Cortex of kidney (tissue), 1 donor: ENCODE results near the gene OAF.

Experiments used
- DNase-seq: peaks from one replicate; lab custom pipeline; 2025; lab: John Stamatoyannopoulos, UW

OAF gene

GRCh38 chr11:120222916-120223315 lies 12.1 kb downstream of the OAF start:
- DNase-seq: no peak

GRCh38 chr11:120223793-120224192 lies 13.0 kb downstream of the OAF start:
- DNase-seq: no peak

DNA sequence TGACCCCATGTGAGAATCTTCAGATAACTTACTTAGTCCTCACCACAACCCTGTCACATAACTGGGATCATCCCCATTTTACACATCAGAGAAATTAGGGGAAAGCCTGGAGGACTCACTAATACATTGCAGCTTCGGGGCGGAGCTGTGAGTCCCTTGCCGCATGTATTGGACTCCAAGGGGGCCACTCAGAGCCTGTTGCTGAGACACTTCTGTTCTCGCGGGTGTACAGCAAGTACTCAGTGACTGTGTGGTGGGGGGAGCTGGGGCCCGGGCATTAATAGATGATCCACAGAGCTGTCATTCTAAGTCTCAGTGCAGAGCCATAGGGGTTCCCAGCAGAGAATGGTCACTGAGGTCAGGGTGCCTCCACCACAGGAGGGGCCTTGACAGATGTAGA lies 13.5 kb downstream of the OAF start:
- no peak for DNase-seq

DNA sequence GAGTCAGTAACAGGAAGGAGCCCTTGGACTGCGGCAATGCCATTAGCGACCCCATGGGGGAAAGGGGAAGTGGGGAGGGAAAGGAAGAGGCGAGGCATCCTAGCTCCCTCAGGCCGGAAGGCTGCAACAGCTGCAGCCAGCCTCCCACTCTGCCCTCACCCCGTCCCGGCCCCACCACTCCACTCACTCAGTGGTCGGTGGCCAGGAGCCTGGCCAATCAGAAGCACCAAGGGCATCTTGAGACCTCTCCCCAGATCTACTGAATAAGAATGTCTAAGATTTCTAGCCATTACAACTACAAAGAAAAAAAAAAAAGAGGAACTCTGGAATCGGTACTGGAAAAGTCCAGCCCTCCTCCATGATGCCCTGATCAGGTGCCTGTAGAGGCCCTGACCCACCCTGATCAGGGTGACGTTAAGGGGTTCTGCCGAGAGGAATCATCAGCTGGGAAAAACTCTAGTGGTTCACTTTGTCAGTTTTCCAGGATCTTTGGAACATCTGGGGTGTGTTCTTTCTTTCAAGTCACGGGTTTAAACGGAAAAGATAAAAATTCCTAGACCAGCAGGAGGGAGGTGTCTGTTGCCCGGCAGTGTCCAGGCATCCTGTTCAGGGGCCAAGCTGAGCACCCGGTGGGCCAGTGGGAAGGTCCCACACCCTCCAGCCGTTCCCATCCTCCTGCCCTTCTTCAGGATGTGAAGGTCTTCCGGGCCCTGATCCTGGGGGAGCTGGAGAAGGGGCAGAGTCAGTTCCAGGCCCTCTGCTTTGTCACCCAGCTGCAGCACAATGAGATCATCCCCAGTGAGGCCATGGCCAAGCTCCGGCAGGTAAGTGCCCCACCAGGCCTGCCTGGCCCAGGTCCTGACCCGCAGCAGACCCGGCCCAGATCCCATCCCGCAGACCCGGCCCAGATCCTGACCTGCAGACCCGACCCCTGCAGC lies 14.4 kb downstream of the OAF start:
- DNase-seq: no peak

- no peak for DNase-seq
These were observed 15.4 kb downstream of the OAF start for GRCh38 chr11:120226242-120226641.

GRCh38 chr11:120226714-120227113 lies 15.9 kb downstream of the OAF start:
- DNase-seq: no peak

- no peak for DNase-seq
These were observed 16.5 kb downstream of the OAF start for GRCh38 chr11:120227228-120227852.

- no peak for DNase-seq
These were observed 18.1 kb downstream of the OAF start for GRCh38 chr11:120228794-120229384.

DNA sequence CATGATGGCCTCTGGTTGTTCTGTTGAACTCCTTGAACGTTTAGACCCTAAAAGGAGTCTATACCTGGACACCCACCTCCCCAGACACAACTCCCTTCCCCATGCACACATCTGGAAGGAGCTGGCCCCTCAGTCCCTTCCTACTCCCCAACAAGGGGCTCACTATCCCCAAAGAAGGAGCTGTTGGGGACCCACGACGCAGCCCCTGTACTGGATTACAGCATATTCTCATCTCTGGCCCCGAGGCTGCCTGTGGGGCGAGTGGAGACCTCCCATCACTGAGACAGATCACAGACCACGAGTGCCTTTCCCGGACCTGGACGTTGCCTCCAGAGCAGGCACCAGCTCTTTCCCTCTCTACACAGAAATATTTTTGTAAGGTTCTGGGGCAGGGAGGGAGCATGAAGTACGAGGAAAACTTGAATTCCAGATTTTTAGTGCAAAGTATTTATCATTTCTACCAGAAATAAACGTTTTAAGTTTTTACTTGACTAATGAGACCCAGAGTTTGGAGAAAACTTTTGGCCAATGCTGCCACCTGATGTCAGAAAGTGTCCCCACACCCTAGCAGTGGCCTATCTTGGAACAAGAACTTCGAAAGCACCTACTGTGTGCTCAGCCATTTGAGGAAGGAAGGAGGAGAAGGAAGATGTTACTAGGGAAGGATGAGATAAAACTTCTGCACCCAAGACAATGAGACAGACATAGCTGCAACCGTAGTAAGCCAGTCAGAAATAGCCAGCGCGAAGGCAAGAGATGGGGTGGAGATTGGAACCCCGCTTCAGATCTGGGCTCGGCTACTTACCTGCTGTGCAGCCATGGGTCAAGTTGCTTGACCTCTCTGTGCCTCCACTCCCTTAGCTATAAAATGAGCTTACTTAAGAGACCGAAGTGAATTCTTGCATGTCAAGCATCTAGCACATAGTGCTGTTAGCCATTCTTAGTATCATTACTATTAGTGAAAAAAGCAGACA lies 18.9 kb downstream of the OAF start:
- no peak for DNase-seq

GRCh38 chr11:120230433-120231071 lies 19.7 kb downstream of the OAF start:
- no peak for DNase-seq

GRCh38 chr11:120231963-120232362 lies 21.1 kb downstream of the OAF start:
- no peak for DNase-seq

DNA sequence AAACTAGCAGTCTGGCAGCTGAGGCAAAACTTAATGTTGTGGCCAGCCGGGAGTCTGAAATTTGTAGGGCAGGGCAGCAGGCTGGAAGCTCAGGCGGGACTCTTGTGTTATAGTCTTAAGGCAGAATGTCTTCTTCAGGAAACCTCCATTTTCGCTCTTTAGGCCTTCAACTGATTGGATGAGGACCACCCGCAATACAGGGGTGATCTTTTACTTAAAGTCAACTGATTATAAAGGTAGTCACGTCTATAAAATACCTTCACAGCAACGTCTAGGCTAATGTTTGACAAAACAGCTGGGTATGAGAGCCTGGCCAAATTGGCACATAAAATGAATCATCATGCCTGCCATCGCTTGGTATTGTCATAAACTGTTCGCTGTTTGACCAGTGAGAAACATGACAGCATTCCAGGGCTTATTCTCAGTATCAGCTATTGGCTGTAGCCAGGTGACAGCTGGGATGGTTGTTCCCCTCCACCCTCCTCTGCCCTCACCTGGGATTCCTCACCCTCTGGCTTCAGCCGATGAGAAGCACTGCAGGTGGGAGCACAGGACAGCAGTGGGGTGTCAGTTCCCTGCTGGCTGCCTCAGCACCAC lies 22.5 kb downstream of the OAF start:
- DNase-seq: no peak

DNA sequence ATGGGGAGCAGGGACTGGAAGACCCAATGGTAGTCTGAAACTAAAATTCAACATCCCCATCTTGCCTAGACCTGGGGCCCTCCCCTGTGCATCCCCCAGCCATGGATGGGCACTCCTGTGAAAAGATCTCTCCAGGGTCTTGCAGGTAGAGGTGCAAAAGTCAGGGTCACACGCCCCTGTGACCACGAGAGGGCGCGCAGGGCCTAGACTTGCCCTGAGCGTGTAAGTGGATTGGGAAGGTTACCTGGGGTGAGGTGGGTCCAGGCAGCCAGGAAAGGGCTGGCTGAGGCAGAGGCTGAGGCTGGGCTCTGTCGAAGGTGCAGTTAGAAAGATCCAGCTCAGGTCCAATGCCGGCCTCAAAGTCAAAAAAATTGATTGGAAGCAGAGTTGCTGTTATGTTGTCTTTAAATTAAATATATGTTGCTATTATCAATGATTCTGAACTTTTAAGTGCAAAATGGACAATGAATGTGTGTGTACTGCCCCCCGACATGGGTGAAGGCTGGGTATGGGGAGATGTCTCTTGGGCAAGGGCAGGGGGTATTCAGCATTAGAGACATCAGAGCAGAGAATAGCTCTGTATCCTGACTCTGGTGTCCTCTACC lies 24.3 kb downstream of the OAF start:
- DNase-seq: no peak

GRCh38 chr11:120236169-120237107 lies 25.6 kb downstream of the OAF start:
- no peak for DNase-seq

- no peak for DNase-seq
These were observed 28.3 kb downstream of the OAF start for GRCh38 chr11:120238968-120239620.

- DNase-seq: no peak
These were observed 29.1 kb downstream of the OAF start, which contains the start of gene POU2F3 for GRCh38 chr11:120239713-120240640. Gene POU2F3 (plus strand): TSS chr11:120240140. CDS start chr11:120240344, 204 bp downstream.

GRCh38 chr11:120240866-120241265 lies 30.0 kb downstream of the OAF start:
- no peak for DNase-seq

- DNase-seq: no peak
These were observed 30.4 kb downstream of the OAF start for GRCh38 chr11:120241277-120241676.
